K562 (cell line): ENCODE measurements around the gene ABCC10. TPM values are rescaled to one million over a fixed set of nuclear protein-coding genes. Genes with fewer than 3 reads are reported as not detected.

Experiments
- CSDE1 ChIP-seq, 2 experiments: fragments of 450-650 bp; IDR thresholded peaks; 2 replicates each; pipeline ENCODE4 v1.6.1; 2016; ENCODE audit warnings: mild to moderate bottlenecking in 1 of 2
- FOSL1 ChIP-seq: fragments of 200-800 bp; sonication (Bioruptor generic); conservative IDR thresholded peaks from 2 replicates; pipeline ENCODE4 v1.6.1; 2016; ENCODE audit warnings: missing genetic modification characterization, missing compliant biosample characterization
- HMG20B ChIP-seq: fragments of 250-450 bp; sonication (Bioruptor Pico); IDR thresholded peaks from 2 replicates; pipeline ENCODE4 v1.5.0; 2021; ENCODE audit warnings: mild to moderate bottlenecking
- NR1H2 ChIP-seq: sonication (generic); formaldehyde crosslinking; IDR thresholded peaks from 2 replicates; pipeline ENCODE4 v1.4.0; 2020; ENCODE audit warnings: mild to moderate bottlenecking, missing genetic modification reagents
- PHF8 ChIP-seq: fragments of 200-600 bp; sonication (generic); IDR thresholded peaks from 2 replicates; pipeline ENCODE4 v1.6.1; 2012; ENCODE audit warnings: mixed run types, mild to moderate bottlenecking, inconsistent platforms, low read length, moderate library complexity, borderline replicate concordance
- PML ChIP-seq: IDR thresholded peaks from 2 replicates; pipeline ENCODE4 v1.6.1; 2012; ENCODE audit warnings: low read length, inconsistent platforms
- RFX5 ChIP-seq: IDR thresholded peaks from 2 replicates; pipeline ENCODE4 v1.6.1; 2011; ENCODE audit warnings: low read depth, mild to moderate bottlenecking, improper control_type of control experiment, low read length
- SMAD1 ChIP-seq: fragments of 150-350 bp; IDR thresholded peaks from 2 replicates; pipeline ENCODE4 v1.6.1; 2014; ENCODE audit warnings: low read length, low read depth; ENCODE audit not compliant: partially characterized antibody
- TEAD1 ChIP-seq, 2 experiments: fragments of 450-650 bp in 1 of 2; sonication (generic) in 1 of 2; formaldehyde crosslinking; IDR thresholded peaks; 2 replicates each; pipeline versions ENCODE4 v1.4.0 to v1.8.0; 2020 to 2022; ENCODE audit warnings: mild to moderate bottlenecking in 2 of 2, missing genetic modification reagents in 1 of 2
- ZBTB8A ChIP-seq: fragments of 450-650 bp; IDR thresholded peaks from 2 replicates; pipeline ENCODE4 v1.6.1; 2018; ENCODE audit warnings: mild to moderate bottlenecking, moderate library complexity; ENCODE audit not compliant: partially characterized antibody
- ZFPM2 ChIP-seq: fragments of 250-450 bp; sonication (Bioruptor Pico); IDR thresholded peaks from 2 replicates; pipeline ENCODE4 v1.5.1; 2022; ENCODE audit warnings: mild to moderate bottlenecking
- ZNF644 ChIP-seq: fragments of 200-800 bp; sonication (Bioruptor generic); IDR thresholded peaks from 2 replicates; pipeline ENCODE4 v1.6.1; 2016; ENCODE audit warnings: low read depth, missing genetic modification characterization, missing compliant biosample characterization
- polyA plus RNA-seq, 8 experiments: library from polyadenylated mRNA; depleted of rRNA in 4 of 8; stranded (reverse) in 5 of 8; unstranded in 3 of 8; fragments of >200 nt; fragmentation: Nextera tagmentation in 2 of 8; fragmentation: Illumina TruSeq in 1 of 8; extraction: Ambion mirVana in 2 of 8; extraction: Trizol in 1 of 8; gene quantifications; 2 replicates each; pipeline versions ENCODE4 v1.2.1 to v1.2.3, GENCODE V29; 2011 to 2014; ENCODE audit warnings: inconsistent platforms in 1 of 8, missing spikeins in 1 of 8
- total RNA-seq, 7 experiments: library from RNA; depleted of rRNA in 6 of 7; stranded (reverse); fragments of >200 nt in 6 of 7; fragmentation: Illumina TruSeq in 2 of 7; extraction: Trizol in 2 of 7; gene quantifications; 2 replicates each; pipeline versions ENCODE4 v1.2.1 to v1.2.3, GENCODE V29; 2011 to 2021; ENCODE audit warnings: low replicate concordance in 1 of 7
- TF ChIP-seq, protein P1 (sequence below): fragments of 450-650 bp; IDR thresholded peaks from 2 replicates; pipeline ENCODE4 v1.6.1; 2018; ENCODE audit not compliant: partially characterized antibody
- TF ChIP-seq, protein P2 (sequence below): fragments of 250-450 bp; sonication (Bioruptor Pico); IDR thresholded peaks from 2 replicates; pipeline ENCODE4 v1.8.0; 2022; ENCODE audit warnings: inconsistent platforms, mild to moderate bottlenecking, moderate library complexity, borderline replicate concordance
- TF ChIP-seq, protein P3 (sequence below): sonication (generic); formaldehyde crosslinking; IDR thresholded peaks from 2 replicates; pipeline ENCODE4 v1.8.0; 2022; ENCODE audit warnings: mild to moderate bottlenecking, missing genetic modification reagents
- TF ChIP-seq, protein P4 (sequence below): fragments of 250-450 bp; sonication (Bioruptor Pico); IDR thresholded peaks from 2 replicates; pipeline ENCODE4 v1.8.0; 2021; ENCODE audit warnings: moderate library complexity, mild to moderate bottlenecking, inconsistent platforms
- TF ChIP-seq, protein P5 (sequence below), 2 experiments: fragments of 450-650 bp; conservative IDR thresholded peaks; 2 replicates each; pipeline ENCODE4 v1.6.1; 2017; ENCODE audit warnings: mild to moderate bottlenecking in 2 of 2, moderate library complexity in 2 of 2

ABCC10 gene
- total and polyA plus RNA-seq, 9 of the 15 experiments (the other 6 are each of a cell fraction or from before 2014, with no cell fraction given) = 2.4 to 29.1 (median 13.7) TPM

DNA sequence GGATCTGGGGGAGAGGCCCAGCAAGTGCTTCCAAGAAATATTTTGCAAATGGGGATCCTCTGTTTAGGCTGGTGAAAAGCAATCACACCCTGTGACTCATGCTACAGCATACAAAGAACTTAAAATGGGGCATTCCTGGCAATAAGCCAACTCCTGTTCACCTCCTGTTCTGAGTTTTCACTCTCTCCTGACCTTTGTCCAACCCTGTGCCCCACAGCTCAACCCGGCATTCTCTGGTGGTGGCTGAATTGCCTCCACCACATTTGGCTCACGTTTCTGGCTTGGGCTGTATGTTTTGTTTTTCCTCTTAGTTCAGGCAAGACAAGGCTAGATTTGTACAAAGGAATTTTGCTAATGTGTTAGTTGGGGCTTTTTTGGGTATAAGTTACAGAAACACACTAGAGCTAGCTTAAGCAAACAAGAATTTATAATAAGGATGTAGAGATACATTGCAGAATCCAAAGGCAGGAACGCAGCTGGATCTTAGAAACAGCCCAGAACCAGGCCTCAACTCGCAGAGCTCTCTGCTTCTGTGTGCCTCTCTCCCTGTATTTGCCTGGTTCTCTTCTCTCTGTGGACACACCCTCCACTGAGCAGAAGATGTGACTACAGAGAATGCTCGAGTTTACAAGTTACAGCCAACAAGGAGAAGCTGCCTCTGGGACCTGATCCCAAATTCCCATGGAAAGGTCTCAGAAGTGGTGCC lies 9.4 kb downstream of the ABCC10 start (continued):
- TF ChIP-seq, protein P1, sequence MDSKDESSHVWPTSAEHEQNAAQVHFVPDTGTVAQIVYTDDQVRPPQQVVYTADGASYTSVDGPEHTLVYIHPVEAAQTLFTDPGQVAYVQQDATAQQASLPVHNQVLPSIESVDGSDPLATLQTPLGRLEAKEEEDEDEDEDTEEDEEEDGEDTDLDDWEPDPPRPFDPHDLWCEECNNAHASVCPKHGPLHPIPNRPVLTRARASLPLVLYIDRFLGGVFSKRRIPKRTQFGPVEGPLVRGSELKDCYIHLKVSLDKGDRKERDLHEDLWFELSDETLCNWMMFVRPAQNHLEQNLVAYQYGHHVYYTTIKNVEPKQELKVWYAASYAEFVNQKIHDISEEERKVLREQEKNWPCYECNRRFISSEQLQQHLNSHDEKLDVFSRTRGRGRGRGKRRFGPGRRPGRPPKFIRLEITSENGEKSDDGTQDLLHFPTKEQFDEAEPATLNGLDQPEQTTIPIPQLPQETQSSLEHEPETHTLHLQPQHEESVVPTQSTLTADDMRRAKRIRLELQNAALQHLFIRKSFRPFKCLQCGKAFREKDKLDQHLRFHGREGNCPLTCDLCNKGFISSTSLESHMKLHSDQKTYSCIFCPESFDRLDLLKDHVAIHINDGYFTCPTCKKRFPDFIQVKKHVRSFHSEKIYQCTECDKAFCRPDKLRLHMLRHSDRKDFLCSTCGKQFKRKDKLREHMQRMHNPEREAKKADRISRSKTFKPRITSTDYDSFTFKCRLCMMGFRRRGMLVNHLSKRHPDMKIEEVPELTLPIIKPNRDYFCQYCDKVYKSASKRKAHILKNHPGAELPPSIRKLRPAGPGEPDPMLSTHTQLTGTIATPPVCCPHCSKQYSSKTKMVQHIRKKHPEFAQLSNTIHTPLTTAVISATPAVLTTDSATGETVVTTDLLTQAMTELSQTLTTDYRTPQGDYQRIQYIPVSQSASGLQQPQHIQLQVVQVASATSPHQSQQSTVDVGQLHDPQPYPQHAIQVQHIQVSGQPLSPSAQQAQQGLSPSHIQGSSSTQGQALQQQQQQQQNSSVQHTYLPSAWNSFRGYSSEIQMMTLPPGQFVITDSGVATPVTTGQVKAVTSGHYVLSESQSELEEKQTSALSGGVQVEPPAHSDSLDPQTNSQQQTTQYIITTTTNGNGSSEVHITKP = peak; percentile 24
- TF ChIP-seq ZBTB8A (no peak), ZFPM2 (no peak), PML (no peak), FOSL1 (tag) (peak; percentile 70), CSDE1 (IDR thresholded peaks at IDR 0.05) (no peak), SMAD1 (peak; percentile 34), HMG20B (CRISPR knock-in tag) (no peak), TEAD1 (CRISPR knock-in tag; IDR thresholded peaks at IDR 0.05) (no peak), PHF8 (no peak), RFX5 (no peak), ZNF644 (tag) (no peak), NR1H2 (no peak)
- TF ChIP-seq, protein P2, sequence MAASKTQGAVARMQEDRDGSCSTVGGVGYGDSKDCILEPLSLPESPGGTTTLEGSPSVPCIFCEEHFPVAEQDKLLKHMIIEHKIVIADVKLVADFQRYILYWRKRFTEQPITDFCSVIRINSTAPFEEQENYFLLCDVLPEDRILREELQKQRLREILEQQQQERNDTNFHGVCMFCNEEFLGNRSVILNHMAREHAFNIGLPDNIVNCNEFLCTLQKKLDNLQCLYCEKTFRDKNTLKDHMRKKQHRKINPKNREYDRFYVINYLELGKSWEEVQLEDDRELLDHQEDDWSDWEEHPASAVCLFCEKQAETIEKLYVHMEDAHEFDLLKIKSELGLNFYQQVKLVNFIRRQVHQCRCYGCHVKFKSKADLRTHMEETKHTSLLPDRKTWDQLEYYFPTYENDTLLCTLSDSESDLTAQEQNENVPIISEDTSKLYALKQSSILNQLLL (CRISPR knock-in tag) = no peak
- TF ChIP-seq, protein P3, sequence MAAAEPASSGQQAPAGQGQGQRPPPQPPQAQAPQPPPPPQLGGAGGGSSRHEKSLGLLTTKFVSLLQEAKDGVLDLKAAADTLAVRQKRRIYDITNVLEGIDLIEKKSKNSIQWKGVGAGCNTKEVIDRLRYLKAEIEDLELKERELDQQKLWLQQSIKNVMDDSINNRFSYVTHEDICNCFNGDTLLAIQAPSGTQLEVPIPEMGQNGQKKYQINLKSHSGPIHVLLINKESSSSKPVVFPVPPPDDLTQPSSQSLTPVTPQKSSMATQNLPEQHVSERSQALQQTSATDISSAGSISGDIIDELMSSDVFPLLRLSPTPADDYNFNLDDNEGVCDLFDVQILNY = no peak
- TF ChIP-seq, protein P4, sequence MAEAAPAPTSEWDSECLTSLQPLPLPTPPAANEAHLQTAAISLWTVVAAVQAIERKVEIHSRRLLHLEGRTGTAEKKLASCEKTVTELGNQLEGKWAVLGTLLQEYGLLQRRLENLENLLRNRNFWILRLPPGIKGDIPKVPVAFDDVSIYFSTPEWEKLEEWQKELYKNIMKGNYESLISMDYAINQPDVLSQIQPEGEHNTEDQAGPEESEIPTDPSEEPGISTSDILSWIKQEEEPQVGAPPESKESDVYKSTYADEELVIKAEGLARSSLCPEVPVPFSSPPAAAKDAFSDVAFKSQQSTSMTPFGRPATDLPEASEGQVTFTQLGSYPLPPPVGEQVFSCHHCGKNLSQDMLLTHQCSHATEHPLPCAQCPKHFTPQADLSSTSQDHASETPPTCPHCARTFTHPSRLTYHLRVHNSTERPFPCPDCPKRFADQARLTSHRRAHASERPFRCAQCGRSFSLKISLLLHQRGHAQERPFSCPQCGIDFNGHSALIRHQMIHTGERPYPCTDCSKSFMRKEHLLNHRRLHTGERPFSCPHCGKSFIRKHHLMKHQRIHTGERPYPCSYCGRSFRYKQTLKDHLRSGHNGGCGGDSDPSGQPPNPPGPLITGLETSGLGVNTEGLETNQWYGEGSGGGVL (CRISPR knock-in tag) = no peak
- TF ChIP-seq, protein P5, sequence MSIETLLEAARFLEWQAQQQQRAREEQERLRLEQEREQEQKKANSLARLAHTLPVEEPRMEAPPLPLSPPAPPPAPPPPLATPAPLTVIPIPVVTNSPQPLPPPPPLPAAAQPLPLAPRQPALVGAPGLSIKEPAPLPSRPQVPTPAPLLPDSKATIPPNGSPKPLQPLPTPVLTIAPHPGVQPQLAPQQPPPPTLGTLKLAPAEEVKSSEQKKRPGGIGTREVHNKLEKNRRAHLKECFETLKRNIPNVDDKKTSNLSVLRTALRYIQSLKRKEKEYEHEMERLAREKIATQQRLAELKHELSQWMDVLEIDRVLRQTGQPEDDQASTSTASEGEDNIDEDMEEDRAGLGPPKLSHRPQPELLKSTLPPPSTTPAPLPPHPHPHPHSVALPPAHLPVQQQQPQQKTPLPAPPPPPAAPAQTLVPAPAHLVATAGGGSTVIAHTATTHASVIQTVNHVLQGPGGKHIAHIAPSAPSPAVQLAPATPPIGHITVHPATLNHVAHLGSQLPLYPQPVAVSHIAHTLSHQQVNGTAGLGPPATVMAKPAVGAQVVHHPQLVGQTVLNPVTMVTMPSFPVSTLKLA (conservative IDR thresholded peaks at IDR 0.05) = no peak
